ENCODE data around the gene ACOT11. TPM values are rescaled to one million over a fixed set of nuclear protein-coding genes. Genes with fewer than 3 reads are reported as not detected.

Gene ACOT11
- total and polyA plus RNA-seq, 9 of the 15 experiments (the other 6 are each of a cell fraction or from before 2014, with no cell fraction given) = 0.04 to 1.2 (median 0.64) TPM; not detected in 2

DNA sequence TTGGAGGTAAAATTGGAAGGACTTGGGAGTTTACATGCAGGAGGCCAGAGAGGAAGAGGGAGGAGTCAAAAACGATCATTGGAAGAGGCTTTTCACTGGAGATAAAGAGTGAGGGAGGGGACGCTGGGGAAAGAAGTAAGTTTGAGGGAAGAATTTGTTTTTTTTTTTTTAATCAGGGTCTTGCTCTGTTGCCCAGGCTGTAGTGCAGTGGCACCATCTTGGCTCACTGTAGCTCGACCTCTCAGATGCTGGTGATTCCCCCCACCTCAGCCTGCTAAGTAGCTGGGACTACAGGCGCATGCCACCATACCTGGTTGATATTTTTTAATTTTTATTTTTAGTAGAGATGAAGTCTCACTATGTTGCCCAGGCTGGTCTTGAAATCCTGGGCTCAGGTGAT lies 92.3 kb downstream of the ACOT11 start:
- H4K20me1 ChIP-seq (replicated peaks; ENCODE audit: control insufficient read depth, insufficient read depth, low read length) = no peaks in the 10 kb centered on the region
- BruUV-seq (replicated peaks) = no TSS peak
- H3K36me3 ChIP-seq (ENCODE audit: control insufficient read depth, insufficient read depth, low read length) = no peaks in the 10 kb centered on the region
- TF ChIP-seq ZNF121 (CRISPR knock-in tag; conservative IDR thresholded peaks at IDR 0.05) (peak; percentile 97), CHD2 (IDR thresholded peaks at IDR 0.05; ENCODE audit: low read depth, low read length) (no peak), ETS2 (tag; IDR thresholded peaks at IDR 0.05; ENCODE audit: borderline replicate concordance, poor library complexity, severe bottlenecking) (no peak), RBM25 (IDR thresholded peaks at IDR 0.05; ENCODE audit: low read depth, low read length, severe bottlenecking) (peak; percentile 24), ZNF384 (IDR thresholded peaks at IDR 0.05; ENCODE audit: low read depth, low read length) (0 out of 2 replicates have a peak, but pooled peaks have one; percentile 10), BCOR (IDR thresholded peaks at IDR 0.05) (peak; percentile 54; the same call in 1 of the 2 replicates)
- no peaks in the 10 kb centered on the region for H3K27me3 ChIP-seq (ENCODE audit: control insufficient read depth in 2 of 2, insufficient read depth in 2 of 2, low read length in 2 of 2)
- H3K4me2 ChIP-seq (ENCODE audit: insufficient read depth, low read length) = no peak overlapping the region; the same call in 1 of the 2 replicates
- ChIA-PET POLR2A (interaction anchor here (0.6 to 1.6 kb wide), 5 partner anchors 8 to 22 kb away, joined by 3 to 4 read pairs (median 3); no protein-coding TSS in a partner anchor), CTCF (ENCODE audit: low intra/inter-chr PET ratio) (interaction anchor here (0.6 kb wide), 1 partner anchor 726 kb away, joined by 3 read pairs; no protein-coding TSS in a partner anchor)
- in situ Hi-C loops (cut with MboI) = no loop called here
- DNase-seq (ENCODE audit: extremely low read depth in 1 of 4, low spot score in 3 of 4) (peak in 1 of 4 experiments; percentile 46), ATAC-seq (peak; percentile 43; the same call in 2 of the 3 replicates), FAIRE-seq (peak; percentile 37)
- H3K9ac ChIP-seq (ENCODE audit: insufficient read depth in 1 of 2, low read depth in 2 of 2, low read length in 2 of 2) = peak overlapping the region; percentile 1 to 33; a peak in 1 of 4 replicates
- H3K4me3 ChIP-seq = no peak overlapping the region
- intact Hi-C loops (cut with micrococcal nuclease) = no loop called here
- no peak overlapping the region for H3K27ac ChIP-seq (ENCODE audit: extremely low read depth, low read depth, low read length)
- no peaks in the 10 kb centered on the region for H3K79me2 ChIP-seq (ENCODE audit: control insufficient read depth, insufficient read depth, low read length)
- H3K4me1 ChIP-seq (replicated peaks in 1 of 2; ENCODE audit: control insufficient read depth in 2 of 2, insufficient read depth in 2 of 2, low read length in 2 of 2) = peaks cover 5 to 15% of the 10 kb centered on the region in 2 experiments
- WGBS (ENCODE audit: insufficient coverage, low coverage, missing lambda C conversion rate) = 11% methylated on average over 4 of the region's 4 CpGs
- H3K9me1 ChIP-seq (ENCODE audit: control insufficient read depth, insufficient read depth, low read length) = no peaks in the 10 kb centered on the region
- H3K9me3 ChIP-seq (replicated peaks; ENCODE audit: control insufficient read depth, insufficient read depth, low read depth, low read length) = no peaks in the 10 kb centered on the region; the same call in 1 of the 2 replicates
- H2AFZ ChIP-seq (ENCODE audit: low read depth, low read length) = peak overlapping the region; percentile 86
